ENCODE data around the gene ECI1.

ECI1 gene

GRCh38 chr16:2273484-2273883 is 22.1 kb upstream of the ECI1 start:
- WGBS (ENCODE audit: extremely low coverage, insufficient coverage, low lambda C conversion rate): no CpG with 5 or more reads among the region's 16 CpGs
- no peak overlapping the region for H3K23ac ChIP-seq (ENCODE audit: low read length)
- no peak overlapping the region for H3K27ac ChIP-seq (ENCODE audit: low read depth, low read length)
- no peak overlapping the region for H3K56ac ChIP-seq (ENCODE audit: low read length)
- H2BK5ac ChIP-seq (ENCODE audit: low read length): no peak overlapping the region
- H3K4me1 ChIP-seq (ENCODE audit: control insufficient read depth, low read depth, low read length): no peaks in the 10 kb centered on the region
- H3K4me2 ChIP-seq (ENCODE audit: low read length): no peak overlapping the region
- no peaks in the 10 kb centered on the region for H3K27me3 ChIP-seq (ENCODE audit: insufficient read depth, low read length, poor library complexity)
- no peak overlapping the region for H3K9ac ChIP-seq (ENCODE audit: low read length)
- no peak overlapping the region for H3K4me3 ChIP-seq (ENCODE audit: low read length)
- H3K4ac ChIP-seq (ENCODE audit: low read depth, low read length): no peak overlapping the region
- H2BK15ac ChIP-seq (replicated peaks; ENCODE audit: low read depth): no peak overlapping the region
- H4K8ac ChIP-seq (ENCODE audit: low read depth, low read length): no peak overlapping the region
- H3K79me2 ChIP-seq (ENCODE audit: control insufficient read depth, insufficient read depth, low read length): peaks cover 2% of the 10 kb centered on the region
- H2AK5ac ChIP-seq (ENCODE audit: low read length): no peak overlapping the region
- no peaks in the 10 kb centered on the region for H3K36me3 ChIP-seq (ENCODE audit: control insufficient read depth, insufficient read depth, low read length)
- H3K79me1 ChIP-seq (ENCODE audit: low read length): no peaks in the 10 kb centered on the region
- no peak overlapping the region for H4K5ac ChIP-seq (ENCODE audit: low read length)
- H3K18ac ChIP-seq (ENCODE audit: low read length): no peak overlapping the region
- DNase-seq: no peak
- H2BK120ac ChIP-seq (ENCODE audit: low read depth, low read length): no peak overlapping the region

GRCh38 chr16:2271848-2272461 is 20.6 kb upstream of the ECI1 start:
- H2BK15ac ChIP-seq (replicated peaks; ENCODE audit: low read depth): no peak overlapping the region
- no peaks in the 10 kb centered on the region for H3K27me3 ChIP-seq (ENCODE audit: insufficient read depth, low read length, poor library complexity)
- DNase-seq: no peak
- H3K18ac ChIP-seq (ENCODE audit: low read length): no peak overlapping the region
- no peak overlapping the region for H2AK5ac ChIP-seq (ENCODE audit: low read length)
- no peak overlapping the region for H3K4ac ChIP-seq (ENCODE audit: low read depth, low read length)
- no peak overlapping the region for H2BK5ac ChIP-seq (ENCODE audit: low read length)
- no CpG with 5 or more reads among the region's 14 CpGs for WGBS (ENCODE audit: extremely low coverage, insufficient coverage, low lambda C conversion rate)
- H3K79me2 ChIP-seq (ENCODE audit: control insufficient read depth, insufficient read depth, low read length): peaks cover 9% of the 10 kb centered on the region
- H2BK120ac ChIP-seq (ENCODE audit: low read depth, low read length): no peak overlapping the region
- H3K23ac ChIP-seq (ENCODE audit: low read length): no peak overlapping the region
- no peaks in the 10 kb centered on the region for H3K79me1 ChIP-seq (ENCODE audit: low read length)
- H3K4me1 ChIP-seq (ENCODE audit: control insufficient read depth, low read depth, low read length): no peaks in the 10 kb centered on the region
- H3K56ac ChIP-seq (ENCODE audit: low read length): no peak overlapping the region
- H3K4me2 ChIP-seq (ENCODE audit: low read length): no peak overlapping the region
- H4K8ac ChIP-seq (ENCODE audit: low read depth, low read length): no peak overlapping the region
- H3K4me3 ChIP-seq (ENCODE audit: low read length): no peak overlapping the region
- H3K27ac ChIP-seq (ENCODE audit: low read depth, low read length): no peak overlapping the region
- no peak overlapping the region for H4K5ac ChIP-seq (ENCODE audit: low read length)
- no peaks in the 10 kb centered on the region for H3K36me3 ChIP-seq (ENCODE audit: control insufficient read depth, insufficient read depth, low read length)
- no peak overlapping the region for H3K9ac ChIP-seq (ENCODE audit: low read length)

- Histone ChIP-seq H4K5ac (ENCODE audit: low read length) (no peak overlapping the region), H3K79me1 (ENCODE audit: low read length) (no peaks in the 10 kb centered on the region), H4K8ac (ENCODE audit: low read depth, low read length) (no peak overlapping the region), H3K27ac (ENCODE audit: low read depth, low read length) (no peak overlapping the region), H2BK5ac (ENCODE audit: low read length) (no peak overlapping the region), H3K79me2 (ENCODE audit: control insufficient read depth, insufficient read depth, low read length) (peaks cover 19% of the 10 kb centered on the region), H3K4me2 (ENCODE audit: low read length) (no peak overlapping the region), H2AK5ac (ENCODE audit: low read length) (no peak overlapping the region), H3K36me3 (ENCODE audit: control insufficient read depth, insufficient read depth, low read length) (no peaks in the 10 kb centered on the region), H3K56ac (ENCODE audit: low read length) (no peak overlapping the region), H3K27me3 (ENCODE audit: insufficient read depth, low read length, poor library complexity) (no peaks in the 10 kb centered on the region), H3K4ac (ENCODE audit: low read depth, low read length) (no peak overlapping the region), H3K9ac (ENCODE audit: low read length) (no peak overlapping the region), H2BK15ac (replicated peaks; ENCODE audit: low read depth) (no peak overlapping the region), H3K4me1 (ENCODE audit: control insufficient read depth, low read depth, low read length) (peaks cover 1% of the 10 kb centered on the region), H3K18ac (ENCODE audit: low read length) (no peak overlapping the region), H2BK120ac (ENCODE audit: low read depth, low read length) (no peak overlapping the region), H3K4me3 (ENCODE audit: low read length) (no peak overlapping the region), H3K23ac (ENCODE audit: low read length) (no peak overlapping the region)
- no CpG with 5 or more reads among the region's 15 CpGs for WGBS (ENCODE audit: extremely low coverage, insufficient coverage, low lambda C conversion rate)
- no peak for DNase-seq
These were observed 19.4 kb upstream of the ECI1 start for GRCh38 chr16:2270588-2271470.

GRCh38 chr16:2270070-2270462 is 18.7 kb upstream of the ECI1 start:
- Histone ChIP-seq H3K79me1 (ENCODE audit: low read length) (no peaks in the 10 kb centered on the region), H3K23ac (ENCODE audit: low read length) (no peak overlapping the region), H2AK5ac (ENCODE audit: low read length) (no peak overlapping the region), H3K9ac (ENCODE audit: low read length) (no peak overlapping the region), H2BK15ac (replicated peaks; ENCODE audit: low read depth) (no peak overlapping the region), H3K4me3 (ENCODE audit: low read length) (no peak overlapping the region), H3K27me3 (ENCODE audit: insufficient read depth, low read length, poor library complexity) (no peaks in the 10 kb centered on the region), H3K4me1 (ENCODE audit: control insufficient read depth, low read depth, low read length) (peaks cover 3% of the 10 kb centered on the region), H3K56ac (ENCODE audit: low read length) (no peak overlapping the region), H3K4me2 (ENCODE audit: low read length) (no peak overlapping the region), H3K79me2 (ENCODE audit: control insufficient read depth, insufficient read depth, low read length) (peaks cover 27% of the 10 kb centered on the region), H3K36me3 (ENCODE audit: control insufficient read depth, insufficient read depth, low read length) (no peaks in the 10 kb centered on the region), H2BK5ac (ENCODE audit: low read length) (no peak overlapping the region), H2BK120ac (ENCODE audit: low read depth, low read length) (no peak overlapping the region), H4K5ac (ENCODE audit: low read length) (no peak overlapping the region), H3K4ac (ENCODE audit: low read depth, low read length) (no peak overlapping the region), H3K27ac (ENCODE audit: low read depth, low read length) (no peak overlapping the region), H4K8ac (ENCODE audit: low read depth, low read length) (no peak overlapping the region), H3K18ac (ENCODE audit: low read length) (no peak overlapping the region)
- DNase-seq: no peak
- WGBS (ENCODE audit: extremely low coverage, insufficient coverage, low lambda C conversion rate): no CpG with 5 or more reads among the region's 9 CpGs

GRCh38 chr16:2267913-2268666 is 16.7 kb upstream of the ECI1 start, which contains the start of gene RNPS1:
RNPS1 (minus strand) TSS chr16:2268126; CDS start chr16:2264643, 3,483 bp downstream.
- no CpG with 5 or more reads among the region's 88 CpGs for WGBS (ENCODE audit: extremely low coverage, insufficient coverage, low lambda C conversion rate)
- Histone ChIP-seq H3K27me3 (ENCODE audit: insufficient read depth, low read length, poor library complexity) (no peaks in the 10 kb centered on the region), H4K8ac (ENCODE audit: low read depth, low read length) (peak within 1 kb of the TSS; percentile 78), H2BK120ac (ENCODE audit: low read depth, low read length) (no peak within 1 kb of the TSS), H2BK5ac (ENCODE audit: low read length) (peak within 1 kb of the TSS; percentile 98), H3K27ac (ENCODE audit: low read depth, low read length) (peak within 1 kb of the TSS; percentile 96), H3K4ac (ENCODE audit: low read depth, low read length) (peak within 1 kb of the TSS; percentile 56), H3K56ac (ENCODE audit: low read length) (peak within 1 kb of the TSS; percentile 99), H3K79me1 (ENCODE audit: low read length) (peaks cover 3% of the 10 kb centered on the region), H3K23ac (ENCODE audit: low read length) (no peak within 1 kb of the TSS), H4K5ac (ENCODE audit: low read length) (no peak within 1 kb of the TSS), H3K4me1 (ENCODE audit: control insufficient read depth, low read depth, low read length) (peaks cover 3% of the 10 kb centered on the region), H3K79me2 (ENCODE audit: control insufficient read depth, insufficient read depth, low read length) (peaks cover 46% of the 10 kb centered on the region), H2BK15ac (replicated peaks; ENCODE audit: low read depth) (no peak within 1 kb of the TSS), H3K4me3 (ENCODE audit: low read length) (peak within 1 kb of the TSS; percentile 96), H3K9ac (ENCODE audit: low read length) (peak within 1 kb of the TSS; percentile 99), H3K18ac (ENCODE audit: low read length) (peak within 1 kb of the TSS; percentile 16), H3K36me3 (ENCODE audit: control insufficient read depth, insufficient read depth, low read length) (peaks cover 6% of the 10 kb centered on the region), H3K4me2 (ENCODE audit: low read length) (peak within 1 kb of the TSS; percentile 89), H2AK5ac (ENCODE audit: low read length) (no peak within 1 kb of the TSS)
- DNase-seq: peak; percentile 98
